Glomerular visceral epithelial cell (primary cell): ENCODE measurements around the gene OLIG2.

Experiments used
- DNase-seq: peaks from one replicate; pipeline ENCODE4 v3.0.0-alpha.2; 2016; ENCODE audit errors: extremely low spot score

The OLIG2 gene

GRCh38 chr21:33063907-33064622 lies 38.3 kb downstream of the OLIG2 start:
- no peak for DNase-seq

- no peak for DNase-seq
These were observed 39.1 kb downstream of the OLIG2 start for GRCh38 chr21:33064623-33065390.

GRCh38 chr21:33067043-33067442 lies 41.3 kb downstream of the OLIG2 start:
- DNase-seq, result no peak

- no peak for DNase-seq
These were observed 41.7 kb downstream of the OLIG2 start for GRCh38 chr21:33067457-33067856.

- DNase-seq, result no peak
These were observed 43.5 kb downstream of the OLIG2 start for GRCh38 chr21:33069243-33069642.

GRCh38 chr21:33069645-33069993 lies 43.9 kb downstream of the OLIG2 start:
- DNase-seq, result no peak

- DNase-seq, result peak; percentile 20
These were observed 44.4 kb downstream of the OLIG2 start, which contains the start of gene OLIG1 for GRCh38 chr21:33069994-33070743. Gene OLIG1 (plus strand): TSS chr21:33070141. CDS start chr21:33070247, 106 bp downstream.

GRCh38 chr21:33070744-33070997 lies 44.9 kb downstream of the OLIG2 start:
- DNase-seq, result no peak

- no peak for DNase-seq
These were observed 45.4 kb downstream of the OLIG2 start for GRCh38 chr21:33070998-33071769.

- peak; percentile 17 for DNase-seq
These were observed 46.1 kb downstream of the OLIG2 start for GRCh38 chr21:33071770-33072306.

GRCh38 chr21:33073636-33074035 lies 47.9 kb downstream of the OLIG2 start:
- no peak for DNase-seq

GRCh38 chr21:33075128-33075527 lies 49.4 kb downstream of the OLIG2 start:
- no peak for DNase-seq

GRCh38 chr21:33075596-33076195 lies 50.0 kb downstream of the OLIG2 start:
- no peak for DNase-seq

GRCh38 chr21:33076600-33077329 lies 51.0 kb downstream of the OLIG2 start:
- no peak for DNase-seq
